NCI-H1092 (cell line): ENCODE measurements around the gene NTF4.

ENCODE experiments used
- DNase-seq: peaks from one replicate; lab custom pipeline; 2025; lab: John Stamatoyannopoulos, UW

NTF4 gene, protein sequence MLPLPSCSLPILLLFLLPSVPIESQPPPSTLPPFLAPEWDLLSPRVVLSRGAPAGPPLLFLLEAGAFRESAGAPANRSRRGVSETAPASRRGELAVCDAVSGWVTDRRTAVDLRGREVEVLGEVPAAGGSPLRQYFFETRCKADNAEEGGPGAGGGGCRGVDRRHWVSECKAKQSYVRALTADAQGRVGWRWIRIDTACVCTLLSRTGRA

DNA sequence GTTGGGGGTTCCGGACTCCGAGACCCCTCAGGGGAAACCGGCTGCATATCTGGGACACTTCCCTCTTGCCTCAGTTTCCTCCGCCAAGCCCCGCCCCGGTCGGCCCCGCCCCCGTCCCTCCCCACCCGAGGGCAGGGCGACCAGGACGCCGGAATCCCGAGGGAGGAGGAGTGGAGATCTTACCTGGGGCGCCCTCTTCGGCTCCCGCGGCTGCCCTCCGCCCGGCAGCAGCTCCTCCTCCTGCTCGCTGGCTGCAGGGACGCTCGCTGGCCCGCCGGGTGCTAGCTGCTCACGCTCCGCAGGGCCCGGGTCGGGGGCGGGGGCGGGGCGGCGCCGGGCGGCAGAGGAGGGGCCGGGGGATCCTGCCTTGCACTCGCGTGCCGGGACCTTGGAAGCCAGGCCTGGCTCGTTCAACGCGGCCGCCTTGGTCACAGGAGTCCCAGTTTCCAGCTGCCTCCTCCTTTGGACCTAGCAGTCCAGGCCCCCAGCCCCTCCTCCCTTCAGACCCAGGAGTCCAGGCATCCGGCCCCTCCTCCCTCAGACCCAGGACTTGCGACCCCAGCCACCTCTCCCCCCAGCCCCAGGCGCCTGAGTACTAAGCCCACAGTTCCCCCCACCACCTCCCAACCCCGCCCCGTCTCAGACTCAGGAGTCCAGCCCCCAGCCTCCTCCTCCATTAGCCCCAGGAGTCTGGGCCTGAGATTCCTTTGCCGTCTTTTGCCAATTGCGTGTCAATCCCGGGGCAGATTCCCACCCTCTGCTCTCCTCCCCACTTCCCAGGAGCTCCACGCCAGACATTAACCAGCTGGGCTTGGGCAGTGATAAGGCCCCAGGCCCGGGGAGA is at the start of gene NTF4:
Gene NTF4, minus strand, starts transcription at position 51 of the 844 bp plus-strand sequence. CDS start 2,821 bp downstream, outside the sequence.
- no peak for DNase-seq

DNA sequence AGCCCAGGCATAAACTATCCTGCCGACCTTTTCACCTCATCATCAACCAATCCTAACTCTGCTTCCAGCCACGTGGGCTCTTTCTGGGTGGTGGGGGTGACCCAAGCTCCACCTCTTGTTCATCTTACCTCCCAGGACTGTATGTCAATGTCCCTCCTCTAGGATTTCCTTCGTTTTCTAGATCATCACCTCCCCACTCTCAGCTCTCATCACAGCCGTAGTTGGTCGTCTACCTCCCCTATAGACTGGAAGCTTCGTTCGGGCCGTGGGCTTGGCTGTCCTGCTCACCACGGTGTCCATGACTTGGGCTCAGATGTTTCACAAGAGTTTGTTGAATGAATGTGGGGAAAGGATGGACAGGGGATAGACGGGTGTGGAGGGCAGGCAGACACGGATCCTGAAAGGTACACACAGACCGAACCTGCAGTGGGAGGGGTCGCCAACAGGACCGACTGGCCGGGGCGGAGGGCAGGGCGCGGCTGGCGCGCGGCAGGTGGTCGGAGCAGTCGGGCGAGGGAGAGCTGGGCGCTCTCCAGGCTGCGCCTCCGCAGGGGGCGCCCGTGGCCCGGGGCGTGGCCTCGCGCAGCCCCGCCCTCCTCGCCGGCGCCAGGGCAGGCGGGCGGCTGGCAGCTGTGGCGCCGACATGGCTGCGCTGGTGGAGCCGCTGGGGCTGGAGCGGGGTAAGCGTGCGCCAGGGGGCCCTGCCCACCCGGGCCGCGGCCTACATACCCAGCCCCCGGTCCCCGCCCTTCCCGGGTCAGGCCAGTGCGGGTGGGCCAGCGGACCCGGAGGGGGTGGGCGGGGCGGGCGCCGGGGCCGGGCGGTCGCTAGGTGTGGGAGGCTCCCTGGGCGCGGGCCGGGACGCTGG is 49.4 kb upstream of the NTF4 start, which contains the start of gene LIN7B:
Gene LIN7B, plus strand, starts transcription at position 609 of the 868 bp plus-strand sequence. Its CDS starts 35 bp downstream, at position 644.
- DNase-seq: peak; percentile 26

DNA sequence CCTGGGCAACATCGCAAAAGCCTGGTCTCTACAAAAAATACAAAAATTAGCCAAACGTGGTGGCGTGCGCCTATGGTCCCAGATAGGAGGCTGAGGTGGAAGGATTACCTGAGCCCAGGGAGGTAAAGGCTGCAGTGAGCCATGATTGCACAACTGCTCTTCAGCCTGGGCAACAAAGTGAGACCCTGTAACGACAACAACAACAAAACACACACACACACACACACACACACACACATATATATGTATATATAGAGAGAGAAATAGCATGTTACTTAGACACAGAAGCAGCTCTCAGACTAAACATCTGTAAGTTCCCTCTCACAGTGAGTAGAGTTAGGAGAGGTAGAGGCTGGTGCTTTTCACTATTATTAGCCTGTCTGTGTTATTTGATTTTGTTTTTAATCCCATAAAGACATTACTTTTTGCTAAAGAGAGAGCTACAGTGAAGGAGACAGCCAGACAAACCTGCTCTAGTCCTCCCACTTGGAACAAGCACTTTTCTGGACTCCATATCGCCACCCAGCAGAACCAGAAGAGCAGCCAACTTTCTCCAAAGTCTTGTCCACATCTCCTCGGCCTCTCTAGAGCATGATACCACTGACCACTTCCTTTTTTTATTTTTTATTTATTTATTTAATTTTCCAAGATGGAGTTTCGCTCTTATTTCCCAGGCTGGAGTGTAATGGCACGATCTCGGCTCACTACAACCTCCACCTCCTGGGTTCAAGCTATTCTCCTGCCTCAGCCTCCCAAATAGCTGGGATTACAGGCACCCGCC is 46.8 kb upstream of the NTF4 start:
- DNase-seq: no peak

DNA sequence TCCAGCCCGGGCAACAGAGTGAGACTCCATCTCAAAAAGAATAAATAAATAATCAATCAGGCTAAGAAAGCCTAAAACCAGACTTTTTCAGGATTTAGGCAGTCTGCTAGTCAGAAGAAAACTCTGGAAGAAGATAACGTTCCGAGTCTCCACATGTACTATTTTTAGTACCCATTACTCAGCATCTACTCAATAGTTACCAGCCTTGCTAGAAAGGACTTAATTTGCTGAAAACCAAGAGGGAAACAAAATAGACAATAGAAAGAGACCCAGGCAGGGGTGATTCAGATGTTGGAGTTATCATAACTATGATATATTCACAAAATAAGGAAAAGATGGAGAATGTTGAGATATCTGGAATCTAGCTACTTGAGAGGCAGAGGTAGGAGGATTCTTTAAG is 45.9 kb upstream of the NTF4 start:
- DNase-seq: no peak

DNA sequence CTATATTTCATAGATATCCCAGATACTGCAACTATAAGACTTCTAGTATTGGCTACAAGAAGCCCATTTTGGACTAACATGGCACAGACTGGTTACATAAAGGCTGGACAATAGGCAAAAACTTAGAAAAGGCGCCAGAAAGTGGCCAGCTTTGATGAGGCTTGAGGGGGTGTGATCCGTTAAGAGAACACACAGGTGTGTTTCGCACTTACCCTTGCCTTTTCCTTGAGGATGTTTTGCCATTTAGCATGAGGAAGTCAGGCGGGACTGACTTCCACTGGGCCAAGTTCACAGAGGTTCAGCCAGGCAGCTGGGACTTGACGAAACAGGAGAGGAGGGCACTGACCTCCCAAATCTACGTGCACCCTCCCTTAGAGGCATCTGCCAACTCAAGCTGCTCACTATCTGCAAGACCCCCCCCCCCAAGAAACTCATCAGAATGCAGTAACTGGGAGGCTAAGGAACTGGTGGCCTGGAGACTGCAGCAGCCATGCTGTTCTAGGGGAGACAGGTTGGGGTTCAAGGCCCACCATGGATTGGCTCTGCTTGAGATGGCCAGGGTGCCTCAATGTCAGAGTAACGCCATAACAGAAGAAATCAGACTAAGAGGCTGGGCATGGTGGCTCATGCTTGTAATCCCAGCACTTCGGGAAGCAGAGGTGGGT is 45.1 kb upstream of the NTF4 start:
- DNase-seq: no peak

DNA sequence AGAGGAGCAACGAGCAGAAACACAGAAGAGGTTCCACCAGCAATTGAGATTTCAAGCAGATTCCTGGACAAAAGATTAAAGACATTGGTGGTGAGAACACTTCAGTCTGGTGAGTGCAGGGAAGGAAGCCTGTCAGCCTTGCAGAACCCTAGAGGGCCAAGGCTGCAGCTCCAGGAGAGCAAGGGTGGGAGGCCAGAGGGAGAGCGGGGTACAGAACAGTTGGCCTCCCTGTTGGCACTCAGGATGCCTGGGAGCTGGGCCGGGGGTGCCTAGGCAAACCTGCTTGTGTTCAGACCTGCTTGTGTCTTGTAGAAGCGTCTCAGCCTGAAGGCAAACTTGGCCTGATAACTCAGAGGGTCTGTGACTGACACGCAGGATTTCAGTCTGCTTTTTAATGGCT is 44.4 kb upstream of the NTF4 start:
- DNase-seq: no peak

DNA sequence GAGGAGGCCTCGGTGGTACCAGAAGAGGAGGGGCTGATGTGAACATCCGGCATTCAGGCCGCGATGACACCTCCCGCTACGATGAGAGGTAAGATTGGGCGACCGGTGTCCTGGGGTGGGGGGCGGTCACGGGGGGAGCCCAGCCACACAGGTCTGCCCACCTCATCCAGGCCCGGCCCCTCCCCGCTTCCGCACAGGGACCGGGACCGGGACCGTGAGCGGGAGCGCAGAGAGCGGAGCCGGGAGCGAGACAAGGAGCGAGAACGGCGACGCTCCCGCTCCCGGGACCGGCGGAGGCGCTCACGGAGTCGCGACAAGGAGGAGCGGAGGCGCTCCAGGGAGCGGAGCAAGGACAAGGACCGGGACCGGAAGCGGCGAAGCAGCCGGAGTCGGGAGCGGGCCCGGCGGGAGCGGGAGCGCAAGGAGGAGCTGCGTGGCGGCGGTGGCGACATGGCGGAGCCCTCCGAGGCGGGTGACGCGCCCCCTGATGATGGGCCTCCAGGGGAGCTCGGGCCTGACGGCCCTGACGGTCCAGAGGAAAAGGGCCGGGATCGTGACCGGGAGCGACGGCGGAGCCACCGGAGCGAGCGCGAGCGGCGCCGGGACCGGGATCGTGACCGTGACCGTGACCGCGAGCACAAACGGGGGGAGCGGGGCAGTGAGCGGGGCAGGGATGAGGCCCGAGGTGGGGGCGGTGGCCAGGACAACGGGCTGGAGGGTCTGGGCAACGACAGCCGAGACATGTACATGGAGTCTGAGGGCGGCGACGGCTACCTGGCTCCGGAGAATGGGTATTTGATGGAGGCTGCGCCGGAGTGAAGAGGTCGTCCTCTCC is 43.2 kb upstream of the NTF4 start:
- no peak for DNase-seq

DNA sequence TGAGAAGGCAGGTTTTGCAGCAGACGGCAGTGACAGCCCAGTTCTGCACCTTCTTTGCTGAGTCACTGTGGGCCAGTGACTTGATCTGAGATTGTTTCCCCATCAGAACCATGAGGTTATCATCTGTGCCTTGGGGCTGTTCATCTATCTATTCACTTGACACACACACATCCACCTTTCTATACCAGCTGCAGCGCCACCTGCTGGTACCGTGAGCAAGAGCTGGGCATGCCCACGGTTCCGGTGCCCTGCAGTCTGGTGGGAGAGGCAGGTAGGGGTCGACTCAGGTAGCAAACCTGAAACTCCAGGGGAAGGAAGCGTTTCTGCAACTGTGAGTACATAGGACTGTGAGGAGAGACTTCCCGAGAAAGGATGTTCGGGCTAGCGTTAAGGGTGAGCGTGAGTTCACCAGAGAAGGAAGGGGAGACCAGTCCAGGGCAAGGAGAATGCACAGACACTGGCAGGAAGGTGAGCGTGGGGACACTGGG is 42.1 kb upstream of the NTF4 start:
- no peak for DNase-seq

DNA sequence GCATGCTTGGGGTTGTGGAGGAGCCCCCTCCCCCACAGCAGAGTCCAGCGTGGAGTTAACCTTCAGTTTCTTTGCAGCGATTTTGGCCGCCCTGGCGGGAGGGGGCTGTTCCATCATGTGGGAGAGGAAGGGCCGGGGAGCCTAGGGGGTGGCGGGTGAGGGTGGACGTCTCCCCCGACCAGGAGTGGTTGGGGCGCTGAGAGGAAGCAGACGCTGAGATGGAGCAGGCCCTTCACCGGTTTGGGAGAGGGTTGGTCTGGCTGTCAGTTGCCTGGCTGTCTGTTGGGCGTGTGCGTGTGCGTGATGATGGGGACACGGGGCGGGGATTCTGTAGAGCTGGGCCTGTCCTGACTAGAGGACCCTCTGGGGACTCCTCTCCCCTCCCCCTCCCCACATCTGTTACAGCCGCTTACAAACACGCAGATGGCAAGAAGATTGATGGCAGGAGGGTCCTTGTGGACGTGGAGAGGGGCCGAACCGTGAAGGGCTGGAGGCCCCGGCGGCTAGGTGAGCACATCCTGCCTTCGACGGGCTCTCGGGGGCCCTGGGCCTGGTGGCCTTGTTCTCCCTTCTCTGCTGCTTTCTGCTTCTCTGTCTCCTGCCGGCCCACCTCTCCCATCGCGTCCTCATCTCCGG is 39.7 kb upstream of the NTF4 start:
- DNase-seq: no peak

DNA sequence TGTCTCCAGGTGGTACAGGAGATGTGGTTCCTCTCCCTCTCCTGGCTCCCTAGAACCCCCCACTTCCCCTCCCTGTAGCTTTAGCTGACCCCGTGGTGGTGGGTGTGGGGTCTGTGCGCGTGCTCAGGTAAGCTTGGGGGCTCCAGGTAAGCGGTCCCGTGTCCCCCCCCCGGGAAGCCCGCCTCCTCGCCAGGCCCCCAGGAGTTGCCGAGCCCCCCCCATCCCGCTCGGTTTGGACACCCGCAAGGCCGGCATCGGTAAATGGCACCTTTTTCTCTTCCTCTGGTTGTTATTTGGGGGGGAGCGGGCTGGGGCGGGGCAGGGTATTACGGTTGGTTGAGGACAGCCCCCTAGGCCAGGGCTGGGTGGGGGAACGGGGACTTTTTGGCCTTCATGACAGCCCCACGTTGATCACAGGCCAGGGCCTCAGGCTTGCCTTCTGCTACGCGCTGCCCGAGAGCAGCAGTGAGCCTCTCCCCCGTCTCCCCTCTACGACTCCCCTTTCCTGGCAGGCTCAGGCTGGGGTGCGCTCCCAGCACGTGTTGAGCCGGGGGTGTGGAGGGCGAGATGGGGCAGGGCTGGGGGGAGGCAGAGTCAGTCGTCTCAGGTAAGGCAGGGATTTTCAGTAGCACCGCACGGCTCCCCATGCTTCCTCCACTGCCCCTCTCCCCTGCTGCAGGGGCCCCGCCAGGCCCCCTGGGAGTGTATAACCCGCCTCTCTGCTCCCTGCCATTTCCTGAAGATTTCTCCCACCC is 38.9 kb upstream of the NTF4 start:
- DNase-seq: no peak

DNA sequence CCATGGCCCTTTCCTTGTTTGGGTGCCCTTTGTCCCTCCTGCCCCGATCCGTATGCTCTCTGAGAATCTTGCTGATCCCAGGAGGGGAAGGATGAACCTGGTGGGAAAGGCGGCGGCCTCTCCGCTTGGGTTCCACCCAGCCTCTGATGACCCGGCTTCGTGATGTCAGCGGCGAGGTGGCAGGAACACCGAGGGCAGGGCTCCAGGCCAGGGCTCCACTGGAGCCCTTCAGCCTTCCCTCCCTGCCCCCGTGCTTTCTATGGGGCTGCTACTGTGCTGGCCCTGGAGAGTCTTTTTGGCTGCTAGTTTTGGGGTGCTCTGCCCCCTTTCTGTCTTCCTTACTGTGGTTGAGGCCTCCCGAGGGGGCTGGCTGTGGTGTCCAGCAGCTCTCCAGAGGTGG is 37.7 kb upstream of the NTF4 start:
- DNase-seq: no peak

DNA sequence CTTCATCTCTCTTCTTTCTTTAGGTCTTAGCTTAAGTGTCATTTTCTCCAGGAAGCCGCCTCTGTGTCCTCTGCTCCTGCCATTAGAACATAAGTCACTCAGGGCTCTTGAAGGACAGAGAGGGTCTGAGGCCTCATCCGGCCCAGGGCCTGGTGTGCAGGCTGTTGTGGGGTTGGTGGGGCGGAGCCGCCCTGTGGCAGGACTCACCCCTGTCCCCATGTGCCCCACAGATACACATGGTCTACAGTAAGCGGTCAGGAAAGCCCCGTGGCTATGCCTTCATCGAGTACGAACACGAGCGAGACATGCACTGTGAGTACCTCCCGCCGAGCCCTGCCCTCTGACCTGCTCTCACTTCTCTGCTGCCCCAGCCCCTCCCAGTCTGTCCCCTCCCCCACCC is 36.5 kb upstream of the NTF4 start:
- no peak for DNase-seq

DNA sequence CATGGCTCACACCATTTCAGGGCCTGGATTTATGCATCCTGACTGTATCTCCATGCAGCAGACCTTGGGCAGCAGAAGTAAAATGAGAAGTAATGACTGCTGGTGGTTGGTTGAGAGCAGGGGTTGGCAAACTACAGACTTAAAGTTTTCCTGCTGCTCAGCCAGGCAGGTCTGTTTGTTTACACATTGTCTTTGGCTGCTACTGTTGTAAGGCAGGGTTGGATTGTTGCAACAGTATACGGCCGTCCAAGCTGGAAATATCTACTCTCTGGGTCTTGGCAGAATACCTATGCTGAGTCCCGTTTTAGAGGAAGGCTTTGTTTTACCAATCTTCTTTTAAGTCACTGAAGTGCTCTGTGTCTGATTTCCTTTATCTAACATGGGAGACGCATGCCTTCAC is 34.2 kb upstream of the NTF4 start:
- no peak for DNase-seq

DNA sequence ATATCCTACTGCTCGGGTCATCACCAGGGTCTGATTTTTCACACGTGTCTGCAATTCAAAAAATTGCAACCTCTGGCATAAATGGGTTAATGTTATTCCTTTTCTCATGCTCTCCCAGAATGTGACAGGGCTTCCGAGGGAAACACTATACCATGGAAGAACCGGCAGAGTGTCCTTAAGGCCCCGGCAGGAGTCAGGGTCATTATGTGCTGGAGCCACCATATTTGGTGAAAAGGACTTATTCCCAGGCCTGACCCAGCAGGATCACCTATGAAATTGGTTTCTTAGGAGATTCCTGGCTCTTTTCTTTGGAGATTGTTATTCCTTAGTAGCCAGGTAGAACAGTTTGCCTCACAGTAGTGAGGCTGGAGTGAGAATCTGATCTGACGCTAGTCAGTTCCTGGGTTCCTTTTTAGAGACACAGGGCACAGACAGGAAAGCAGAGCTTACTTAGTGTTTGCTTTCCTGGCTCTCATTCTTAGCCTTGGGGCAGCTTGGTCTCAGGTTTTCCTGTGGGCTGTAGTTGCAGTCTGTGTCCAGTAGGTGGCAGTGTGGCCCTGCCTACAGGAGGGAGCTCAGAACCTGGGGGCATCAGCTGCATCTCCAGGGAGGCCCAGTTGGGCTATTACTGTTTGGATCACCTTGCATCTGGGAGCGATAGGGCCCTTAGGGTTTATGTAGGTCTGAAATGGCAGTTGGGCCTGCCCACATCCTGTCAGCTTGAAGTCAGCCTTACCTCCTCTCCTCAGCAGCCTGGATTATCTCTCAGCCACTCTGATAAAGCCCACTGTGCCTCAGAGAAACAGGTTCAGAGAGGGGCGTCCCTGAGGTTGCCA is 33.1 kb upstream of the NTF4 start:
- DNase-seq: peak; percentile 15

DNA sequence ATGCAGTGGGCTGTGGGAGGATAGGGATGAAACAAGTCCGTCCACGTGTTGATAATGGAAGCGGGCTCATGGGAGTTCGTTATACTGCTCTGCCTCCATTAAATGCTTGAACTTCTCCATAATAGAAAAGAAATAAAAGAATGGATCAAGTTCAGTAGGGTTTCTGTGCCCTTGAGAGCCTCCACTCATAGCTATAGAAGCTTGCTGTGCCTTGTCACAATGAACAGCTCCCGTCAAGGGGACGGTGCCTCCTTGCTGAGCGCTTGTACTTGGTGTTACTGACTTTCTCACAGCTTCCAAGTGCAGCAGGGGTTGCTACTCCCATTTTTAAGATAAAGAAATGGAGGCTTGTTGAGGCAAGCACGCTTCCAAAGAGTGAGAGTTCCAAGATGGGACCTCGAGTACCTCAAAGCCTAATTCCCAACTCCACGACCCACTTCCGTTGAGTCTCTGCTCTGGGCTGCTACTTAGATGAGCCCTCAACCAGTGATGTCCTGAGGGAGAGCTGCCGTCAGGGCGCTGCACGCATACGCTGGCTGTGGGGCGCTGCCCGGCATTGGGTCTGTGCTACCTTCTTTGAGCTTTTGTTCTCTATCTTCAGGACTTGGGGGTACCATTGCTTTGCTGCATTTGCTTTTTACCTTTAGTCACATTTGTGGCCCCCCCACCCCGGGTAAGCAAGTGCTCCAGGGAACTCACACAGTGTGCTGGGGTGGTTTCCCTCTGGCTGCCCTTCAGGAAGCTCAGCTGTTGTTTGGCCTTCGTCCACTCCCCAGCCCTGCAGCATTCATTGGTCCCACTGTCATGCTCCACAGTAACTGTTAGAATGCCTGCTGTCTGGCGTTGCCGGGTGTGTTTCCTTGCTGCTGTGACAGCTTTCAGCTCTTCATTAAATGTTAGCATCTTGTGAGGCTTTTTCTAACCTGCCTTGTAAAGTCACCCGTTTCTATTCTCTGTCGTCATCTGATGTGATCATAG is 30.2 kb upstream of the NTF4 start:
- DNase-seq: no peak

DNA sequence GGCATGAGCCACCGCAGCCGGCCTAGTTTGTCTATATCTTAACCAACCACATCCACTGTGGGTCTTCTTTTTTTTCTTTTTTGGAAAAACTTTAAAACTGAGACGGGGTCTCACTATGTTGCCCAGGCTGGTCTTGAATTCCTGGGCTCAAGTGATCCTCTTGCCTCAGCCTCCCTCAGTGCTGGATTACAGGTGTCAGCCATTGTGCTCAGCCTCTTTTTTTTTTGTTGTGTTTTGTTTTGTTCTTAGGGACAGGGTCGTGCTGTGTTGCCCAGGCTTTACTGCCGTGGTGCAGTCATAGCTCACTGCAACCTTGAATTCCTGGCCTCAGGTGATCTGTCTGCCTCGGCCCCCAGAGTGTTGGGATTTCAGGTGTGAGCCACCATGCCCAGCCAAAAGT is 28.1 kb upstream of the NTF4 start:
- DNase-seq: no peak
